GM13976 (cell line): ENCODE measurements around the gene STX16.

ENCODE experiments used
- DNase-seq: peaks from one replicate; pipeline ENCODE4 v3.0.0; 2012; ENCODE audit warnings: low spot score
- CTCF ChIP-seq: IDR thresholded peaks from 2 replicates; pipeline ENCODE4 v1.5.1; 2012; ENCODE audit warnings: borderline replicate concordance, mild to moderate bottlenecking; ENCODE audit not compliant: insufficient read depth; ENCODE audit errors: extremely low read depth, missing control alignments, control extremely low read depth
- in situ Hi-C: fragments of 300-500 bp; cut with MboI; formaldehyde crosslinking; loops from one replicate; pipeline ENCODE4 v1.12.0; 2022; ENCODE audit warnings: low sequenced_read_pairs, mixed read lengths, inconsistent platforms; ENCODE audit not compliant: unreplicated experiment

STX16 gene

GRCh38 chr20:58658760-58659159 lies 7.7 kb downstream of the STX16 start:
- no peak for TF ChIP-seq CTCF
- no peak for DNase-seq
- in situ Hi-C loops = no loop called here

- no peak for DNase-seq
- in situ Hi-C loops = no loop called here
- no peak for TF ChIP-seq CTCF
These were observed 8.8 kb downstream of the STX16 start for GRCh38 chr20:58659841-58660240.

- in situ Hi-C loops = no loop called here
- no peak for DNase-seq
- no peak for TF ChIP-seq CTCF
These were observed 9.9 kb downstream of the STX16 start for GRCh38 chr20:58660855-58661597.

GRCh38 chr20:58661598-58662473 lies 10.8 kb downstream of the STX16 start:
- TF ChIP-seq CTCF = no peak
- in situ Hi-C loops = no loop called here
- no peak for DNase-seq

- in situ Hi-C loops = no loop called here
- no peak for DNase-seq
- no peak for TF ChIP-seq CTCF
These were observed 13.2 kb downstream of the STX16 start for GRCh38 chr20:58664331-58664730.

- no peak for DNase-seq
- TF ChIP-seq CTCF = no peak
- in situ Hi-C loops = no loop called here
These were observed 13.8 kb downstream of the STX16 start for GRCh38 chr20:58664883-58665282.
